H1 (cell line): ENCODE results near the gene LRRC56.

ENCODE experiments used
- KDM1A ChIP-seq: fragments of 200-600, 300-600 bp; sonication (generic); IDR thresholded peaks from 2 replicates; pipeline ENCODE4 v1.7.1; 2016; ENCODE audit warnings: mild to moderate bottlenecking, low read length, borderline replicate concordance
- PHF8 ChIP-seq: fragments of 200-600 bp; sonication (generic); conservative IDR thresholded peaks from 2 replicates; pipeline ENCODE4 v1.7.1; 2012; ENCODE audit warnings: low read depth, mild to moderate bottlenecking, inconsistent platforms, low read length, moderate library complexity
- RFX5 ChIP-seq: IDR thresholded peaks from 2 replicates; pipeline ENCODE4 v1.6.1; 2011; ENCODE audit warnings: low read depth, low read length, improper control_type of control experiment, borderline replicate concordance
- SAP30 ChIP-seq: fragments of 300-600 bp; sonication (generic); IDR thresholded peaks from 2 replicates; pipeline ENCODE4 v1.7.1; 2012; ENCODE audit warnings: low read length, moderate library complexity, mild to moderate bottlenecking, inconsistent platforms; ENCODE audit not compliant: insufficient read depth, insufficient replicate concordance
- SP4 ChIP-seq: IDR thresholded peaks from 2 replicates; pipeline ENCODE4 v1.6.1; 2012; ENCODE audit warnings: low read length, inconsistent platforms
- SUZ12 ChIP-seq: fragments of 200-600 bp; sonication (generic); IDR thresholded peaks from 2 replicates; pipeline ENCODE4 v1.6.1; 2012; ENCODE audit warnings: mild to moderate bottlenecking, inconsistent platforms, low read length, moderate library complexity, mixed read lengths
- YY1 ChIP-seq: IDR thresholded peaks from 2 replicates; pipeline ENCODE4 v1.6.1; 2011; ENCODE audit warnings: low read depth, mild to moderate bottlenecking, low read length
- TF ChIP-seq, protein P1 (sequence below), 3 experiments: IDR thresholded peaks; 1 replicate in 2 of 3; 2 replicates in 1 of 3; pipeline versions ENCODE4 v1.5.1 to v1.6.1; 2011; ENCODE audit warnings: low read length in 3 of 3, mild to moderate bottlenecking in 3 of 3, inconsistent platforms in 2 of 3, low read depth in 1 of 3, moderate library complexity in 1 of 3; ENCODE audit not compliant: insufficient read depth in 1 of 3; ENCODE audit errors: control extremely low read depth in 1 of 3

DNA sequence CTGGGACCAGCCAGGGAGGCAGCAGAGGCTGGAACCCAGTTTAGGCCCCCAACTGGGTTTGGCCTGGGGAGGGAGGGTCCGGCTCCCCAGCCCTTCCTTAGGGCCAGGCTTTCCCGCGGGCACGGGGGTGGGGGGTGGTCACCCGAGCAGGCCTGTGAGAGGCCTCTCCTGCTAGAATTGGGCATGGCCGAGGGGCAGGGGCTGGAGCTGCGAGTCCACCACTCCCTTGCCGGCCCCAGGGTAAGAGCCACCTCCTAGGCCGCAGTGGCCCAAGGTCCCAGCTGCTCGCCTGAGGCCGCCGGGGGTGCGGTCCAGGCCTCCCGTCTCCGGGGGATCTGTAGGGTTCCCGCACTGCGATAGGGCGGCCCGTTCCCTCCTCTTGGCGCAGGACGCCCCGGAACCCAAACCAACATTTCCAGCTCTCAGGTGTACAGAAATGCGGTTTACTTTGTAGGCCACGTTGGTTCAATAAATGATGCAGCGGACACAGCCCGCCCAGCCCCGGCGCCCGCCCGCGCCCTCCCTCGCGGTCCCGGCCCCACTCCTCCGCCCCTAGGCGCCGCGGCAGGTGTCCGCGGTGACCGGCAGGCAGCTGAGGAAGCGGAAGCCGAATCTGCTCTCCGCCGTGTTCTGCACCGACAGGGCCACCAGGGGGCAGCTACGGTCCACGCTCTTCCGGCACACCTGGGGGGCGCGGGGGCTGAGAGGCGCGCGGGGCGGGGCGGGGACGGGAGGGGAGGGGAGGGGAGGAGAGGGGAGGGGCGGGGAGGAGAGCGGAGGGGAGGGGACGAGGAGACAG is 17.3 kb downstream of the LRRC56 start:
- TF ChIP-seq RFX5 (no peak), SAP30 (no peak), SP4 (no peak), SUZ12 (no peak), YY1 (no peak), PHF8 (no peak), KDM1A (no peak)
- TF ChIP-seq, protein P1, sequence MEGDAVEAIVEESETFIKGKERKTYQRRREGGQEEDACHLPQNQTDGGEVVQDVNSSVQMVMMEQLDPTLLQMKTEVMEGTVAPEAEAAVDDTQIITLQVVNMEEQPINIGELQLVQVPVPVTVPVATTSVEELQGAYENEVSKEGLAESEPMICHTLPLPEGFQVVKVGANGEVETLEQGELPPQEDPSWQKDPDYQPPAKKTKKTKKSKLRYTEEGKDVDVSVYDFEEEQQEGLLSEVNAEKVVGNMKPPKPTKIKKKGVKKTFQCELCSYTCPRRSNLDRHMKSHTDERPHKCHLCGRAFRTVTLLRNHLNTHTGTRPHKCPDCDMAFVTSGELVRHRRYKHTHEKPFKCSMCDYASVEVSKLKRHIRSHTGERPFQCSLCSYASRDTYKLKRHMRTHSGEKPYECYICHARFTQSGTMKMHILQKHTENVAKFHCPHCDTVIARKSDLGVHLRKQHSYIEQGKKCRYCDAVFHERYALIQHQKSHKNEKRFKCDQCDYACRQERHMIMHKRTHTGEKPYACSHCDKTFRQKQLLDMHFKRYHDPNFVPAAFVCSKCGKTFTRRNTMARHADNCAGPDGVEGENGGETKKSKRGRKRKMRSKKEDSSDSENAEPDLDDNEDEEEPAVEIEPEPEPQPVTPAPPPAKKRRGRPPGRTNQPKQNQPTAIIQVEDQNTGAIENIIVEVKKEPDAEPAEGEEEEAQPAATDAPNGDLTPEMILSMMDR (IDR thresholded peaks at IDR 0.05; ENCODE audit: control extremely low read depth in 1 of 3, insufficient read depth in 1 of 3, low read depth in 1 of 3, low read length in 3 of 3): peak in 2 of 3 experiments; percentile 68 to 82; a peak in 3 of 4 replicates
